Measurements from ENCODE around the gene ITPKA.

ITPKA gene

DNA sequence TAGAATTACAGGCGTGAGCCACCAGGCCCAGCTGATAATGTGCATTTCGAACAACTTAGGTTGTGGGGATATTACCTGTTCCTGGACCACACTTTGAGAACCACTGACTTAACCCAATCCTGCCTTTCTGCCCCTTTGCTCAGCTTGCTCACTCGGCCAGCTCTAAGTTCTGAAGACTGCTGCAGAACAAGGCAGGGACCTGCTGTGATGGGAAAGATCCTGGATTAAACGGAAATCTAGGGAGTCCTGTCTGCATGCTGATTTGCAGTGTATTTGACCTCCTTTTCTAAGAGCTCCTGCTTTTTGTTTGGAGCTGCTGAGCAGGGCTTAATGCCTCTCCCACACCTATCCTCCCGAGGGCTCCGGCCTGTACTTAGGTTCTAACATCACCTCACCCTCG is 17.1 kb downstream of the ITPKA start:
- DNase-seq, result no peak

DNA sequence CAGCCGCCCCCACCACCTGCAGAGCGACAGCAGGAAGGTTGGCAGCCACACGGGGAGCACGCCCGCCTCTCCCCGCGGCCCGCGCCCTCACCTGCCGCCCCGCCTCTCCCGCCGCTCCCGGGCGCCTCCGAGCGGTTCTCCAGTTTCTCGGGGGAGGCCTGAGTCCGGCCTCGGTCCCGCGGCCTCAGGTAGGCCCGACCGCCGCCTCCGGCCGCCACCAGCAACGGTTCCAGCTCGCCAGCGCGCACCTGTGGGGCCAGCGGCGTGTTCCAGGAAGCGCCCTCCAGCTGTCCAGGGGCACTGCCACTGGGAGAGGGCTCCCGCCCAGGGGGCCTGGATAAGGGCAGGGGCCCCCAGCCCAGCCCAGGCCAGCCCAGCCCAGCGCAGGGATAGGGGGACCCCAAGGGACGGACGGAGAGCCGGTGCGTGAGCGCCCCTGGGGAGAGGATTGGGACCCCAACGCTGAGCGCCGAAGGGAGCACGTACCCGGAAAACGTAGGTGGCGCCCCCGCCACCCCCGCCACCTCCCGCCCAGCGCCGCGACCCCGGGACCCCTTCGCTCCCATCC is 17.7 kb downstream of the ITPKA start:
- DNase-seq, result no peak

DNA sequence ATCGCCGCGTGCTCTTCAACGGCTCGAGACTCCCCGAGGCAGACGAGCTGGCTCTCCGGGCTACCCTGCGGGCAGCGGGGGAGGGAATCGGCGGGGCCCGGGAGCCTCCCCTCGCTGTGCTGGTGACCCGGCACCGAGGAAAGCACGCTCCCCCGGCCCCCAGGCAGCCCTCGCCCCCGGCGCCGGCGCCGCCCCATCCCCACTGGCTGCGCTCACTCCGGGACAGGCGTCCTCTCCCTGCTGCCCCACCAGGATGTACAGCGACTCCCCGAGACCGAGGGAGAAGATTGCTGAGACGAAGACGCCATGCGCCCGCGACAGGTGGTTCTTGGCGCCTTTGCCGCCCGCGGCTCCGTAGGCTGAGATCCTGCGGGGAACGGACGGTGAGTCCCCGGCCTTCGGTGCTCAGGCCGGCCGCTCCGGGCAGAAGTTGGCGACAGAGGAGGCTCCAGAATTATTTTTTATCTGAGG is 18.3 kb downstream of the ITPKA start:
- DNase-seq, result no peak

DNA sequence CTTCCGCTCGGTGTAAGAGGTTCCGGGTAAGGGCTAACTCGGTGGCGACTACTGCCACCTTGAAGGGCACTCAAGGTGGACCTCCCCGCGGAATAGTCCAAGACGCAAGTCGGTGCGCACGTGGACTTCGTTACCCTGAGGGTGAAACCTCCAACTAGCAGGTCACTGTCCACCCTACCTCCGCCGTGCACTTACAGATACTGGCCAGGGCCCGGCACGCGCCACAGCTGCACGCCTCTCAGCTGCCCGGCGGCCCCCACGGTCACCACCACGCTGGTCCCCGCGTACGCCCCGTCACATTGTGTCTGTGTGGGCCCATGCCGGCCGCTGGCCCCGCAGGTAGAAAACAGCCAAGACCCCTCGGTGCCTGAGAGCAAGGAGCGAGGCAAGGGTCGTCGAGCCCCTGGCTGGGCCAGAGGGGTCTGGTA is 18.9 kb downstream of the ITPKA start:
- DNase-seq, result no peak

DNA sequence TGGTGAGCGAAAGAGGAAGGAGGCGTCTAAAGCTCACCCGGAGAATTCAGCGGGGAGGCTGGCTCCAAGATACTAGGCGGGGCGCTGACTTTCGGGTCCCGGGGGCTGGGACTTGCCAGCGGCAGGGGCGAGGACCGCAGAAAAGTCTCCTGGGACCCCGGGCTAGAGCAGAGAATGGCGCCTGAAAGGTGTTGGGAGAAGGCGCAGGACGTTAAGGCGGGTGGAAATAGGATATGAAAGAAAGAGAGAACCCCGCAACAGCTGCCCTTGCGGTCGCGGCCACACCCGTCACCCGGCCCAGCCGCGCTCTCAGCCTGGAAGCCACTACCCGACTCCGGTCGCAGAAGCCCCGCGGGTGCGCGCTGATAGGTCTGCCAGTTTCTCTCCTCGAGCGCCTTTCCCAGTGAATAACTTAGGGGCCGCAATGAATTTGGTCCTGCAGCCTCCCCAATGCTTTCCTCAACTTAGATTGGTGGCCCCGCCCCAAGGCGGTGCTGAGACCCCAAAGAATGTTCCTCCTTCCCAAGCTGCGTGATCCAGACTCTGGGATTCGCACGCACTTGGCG is 19.3 kb downstream of the ITPKA start:
- no peak for DNase-seq

DNA sequence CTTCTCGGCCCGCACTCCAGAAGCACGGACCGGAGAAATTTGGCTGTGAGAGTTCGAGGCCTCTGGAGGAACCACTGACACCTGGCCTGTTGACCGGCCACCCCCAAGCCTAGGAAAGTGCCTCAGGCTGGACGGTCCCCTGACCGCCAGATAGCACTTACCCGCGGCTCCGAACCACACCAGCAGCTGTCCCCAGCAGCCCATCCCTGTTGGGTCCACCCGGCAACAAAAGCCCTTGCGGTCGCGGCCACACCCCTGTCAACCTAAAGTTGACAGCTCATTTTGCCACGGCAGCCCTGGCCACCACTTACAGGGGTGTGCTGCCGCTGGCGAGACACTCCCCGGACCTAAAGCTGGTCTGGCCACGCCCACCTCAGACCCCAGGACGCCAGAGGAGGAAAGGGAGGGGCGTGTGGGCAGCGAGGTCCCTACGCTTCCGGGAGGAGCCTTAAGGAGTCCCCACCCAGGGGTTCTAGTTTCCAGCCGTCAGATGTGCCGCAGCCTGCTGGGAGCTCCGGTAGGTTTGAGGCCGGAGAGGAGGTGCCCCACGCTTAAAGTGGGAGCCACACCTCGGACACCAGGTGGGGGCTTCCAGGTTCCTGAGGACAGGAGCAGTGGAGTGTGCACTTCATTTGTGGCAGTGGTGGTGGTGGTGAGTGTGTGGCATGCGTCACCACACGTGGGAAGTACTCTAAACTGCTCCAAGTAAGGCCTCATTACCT is 20.0 kb downstream of the ITPKA start, which contains the start of gene LTK:
Gene LTK (minus strand): TSS at position 322 of the 722 bp plus-strand sequence. CDS start 118 bp downstream, at position 204.
- DNase-seq, result no peak

DNA sequence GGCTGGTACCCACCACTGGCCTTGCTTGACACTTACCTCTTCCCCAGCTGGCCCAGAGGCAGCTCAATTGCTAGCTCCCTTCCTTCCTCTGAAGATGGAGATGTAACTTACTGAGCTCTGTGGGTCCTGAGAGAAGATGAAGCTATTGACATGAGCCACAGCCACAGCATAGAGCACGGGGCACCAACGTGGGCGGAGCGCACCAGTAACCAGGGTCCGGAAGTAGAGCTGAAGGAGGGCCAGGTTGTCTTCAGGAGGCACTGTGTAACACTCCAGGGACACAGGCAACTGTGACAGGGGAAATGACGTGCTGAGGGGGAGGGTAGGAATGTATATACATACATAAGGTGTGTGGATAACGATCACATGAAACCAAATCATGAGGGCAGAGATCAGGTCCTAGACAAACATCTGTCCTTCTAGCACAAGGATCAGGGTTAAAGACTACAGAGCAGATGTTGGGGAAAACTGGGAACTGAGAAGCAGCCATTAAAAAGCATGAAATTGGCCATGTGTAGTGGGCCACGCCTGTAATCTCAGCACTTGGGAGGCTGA is 24.3 kb downstream of the ITPKA start:
- no peak for DNase-seq

DNA sequence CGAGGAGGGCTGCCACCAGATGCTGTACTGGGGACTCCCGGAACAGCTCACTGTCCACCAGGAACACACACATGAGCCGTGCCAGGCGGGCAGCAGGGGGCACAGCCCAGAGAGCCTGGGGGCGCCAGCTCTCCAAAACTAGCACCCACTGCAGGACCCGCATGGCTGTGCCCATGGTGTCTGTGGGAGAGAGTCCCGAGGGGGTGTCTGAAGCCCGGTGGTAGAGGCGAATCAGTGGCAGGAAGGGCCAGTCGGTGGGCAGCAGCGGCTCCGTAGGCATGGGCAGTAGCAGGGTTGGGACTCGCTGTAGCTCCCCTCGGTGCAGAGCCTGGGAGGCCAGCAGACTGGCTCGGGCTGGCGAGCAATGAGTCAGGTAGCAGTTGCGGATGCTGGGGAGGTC is 27.0 kb downstream of the ITPKA start:
- DNase-seq, result no peak

DNA sequence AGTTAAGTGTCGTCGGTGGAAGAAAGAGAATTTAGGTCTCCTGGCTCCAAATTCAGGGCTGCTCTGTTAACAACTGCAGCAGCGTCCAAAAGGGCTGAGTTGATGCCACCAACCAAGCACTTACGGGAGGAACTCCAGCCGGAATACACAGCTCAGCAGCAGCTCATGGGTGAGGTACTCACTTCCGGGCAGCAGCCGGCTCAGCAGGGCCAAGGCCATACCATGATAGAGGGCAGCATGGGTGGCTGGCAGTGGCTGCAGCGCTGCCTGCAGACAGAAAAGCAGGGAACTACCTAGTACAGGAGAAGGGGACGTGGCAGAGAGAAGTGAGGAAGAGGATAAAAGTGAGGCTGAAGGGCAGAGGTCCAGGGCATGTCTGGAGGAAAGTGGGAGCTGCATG is 27.9 kb downstream of the ITPKA start:
- no peak for DNase-seq

DNA sequence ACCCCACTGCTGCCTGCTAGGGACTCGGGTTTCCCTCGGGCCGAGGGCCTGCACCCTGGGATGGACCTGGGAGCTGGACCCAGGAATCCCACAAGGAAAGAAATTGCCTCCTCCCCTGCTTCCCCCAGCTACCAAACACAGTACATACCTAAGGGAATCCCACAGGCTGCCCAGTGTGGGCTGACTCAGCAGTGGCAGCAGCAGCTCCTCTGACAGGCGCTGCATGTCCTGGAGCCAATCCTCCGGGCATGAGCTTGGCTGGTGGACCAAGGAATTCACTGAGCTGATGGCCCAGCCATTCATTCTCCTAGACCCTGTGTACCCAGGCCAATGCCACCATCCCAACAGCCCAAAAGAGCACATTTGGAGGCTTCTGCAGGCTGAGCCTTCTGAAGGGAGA is 29.4 kb downstream of the ITPKA start:
- no peak for DNase-seq

DNA sequence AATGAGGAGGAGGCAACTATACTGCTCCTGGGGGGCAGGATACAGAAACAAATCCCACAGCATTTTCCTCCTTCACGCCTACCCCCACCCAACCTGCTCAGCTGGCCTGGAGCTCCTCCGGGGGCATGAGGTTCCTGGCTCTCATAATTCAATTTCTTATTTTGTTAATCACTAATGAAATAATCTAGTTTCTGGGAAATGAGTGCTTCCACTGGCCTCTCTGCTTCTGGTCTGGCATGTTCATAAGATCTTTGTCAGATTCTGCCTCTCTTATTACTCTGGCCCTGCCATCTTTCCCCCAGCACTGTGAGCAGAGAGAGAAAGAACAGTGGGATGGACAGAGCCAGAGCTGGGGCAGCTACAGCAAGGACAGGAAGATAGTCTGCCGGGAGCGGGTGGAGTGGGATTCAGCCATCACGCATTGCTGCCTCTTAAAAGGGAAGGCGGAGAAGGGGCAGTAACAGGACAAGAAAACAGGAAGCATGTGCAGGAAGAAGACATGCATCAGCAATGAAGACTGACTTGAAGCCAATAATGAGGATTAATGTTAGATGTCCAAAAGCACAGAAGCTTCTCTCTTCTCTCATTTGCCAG is 36.8 kb downstream of the ITPKA start:
- no peak for DNase-seq

DNA sequence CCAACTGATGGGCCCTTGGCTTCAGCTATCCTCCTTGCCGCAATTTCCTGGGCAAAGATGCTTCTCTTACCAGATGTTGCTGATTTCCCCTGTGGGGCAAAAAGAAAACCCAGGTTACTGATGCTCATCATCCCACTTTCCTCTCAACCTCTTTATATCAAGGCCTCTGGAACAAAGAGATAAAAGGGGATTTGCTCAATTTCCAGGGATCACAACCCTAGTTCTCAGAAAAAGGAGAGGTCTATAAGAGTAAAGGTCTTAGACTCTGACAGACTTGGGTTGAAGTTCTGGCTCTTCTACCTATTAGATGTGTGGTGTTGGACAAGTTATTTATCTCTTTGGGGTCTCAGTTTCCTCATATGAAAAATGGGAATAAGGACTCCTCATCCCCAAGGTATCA is 41.9 kb downstream of the ITPKA start:
- no peak for DNase-seq

DNA sequence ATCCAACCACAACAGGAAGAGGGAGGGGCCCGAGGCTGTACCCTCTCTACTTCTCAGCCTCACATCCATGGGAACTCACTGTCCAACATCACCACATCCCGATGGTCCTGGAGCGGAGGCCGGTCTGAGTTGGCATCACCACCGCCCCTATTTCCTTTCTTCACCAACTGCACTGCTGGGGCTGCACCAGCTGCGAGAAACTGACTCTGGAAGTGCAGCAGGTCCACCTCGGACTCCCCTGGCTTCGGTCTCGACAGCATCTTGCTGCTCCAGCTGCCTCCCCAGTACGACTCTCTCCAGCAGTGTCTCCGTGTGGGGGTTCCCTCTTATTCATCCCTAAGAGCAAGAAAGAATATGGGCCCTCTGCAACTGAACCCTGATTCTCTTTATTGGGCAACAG is 43.2 kb downstream of the ITPKA start:
- no peak for DNase-seq

DNA sequence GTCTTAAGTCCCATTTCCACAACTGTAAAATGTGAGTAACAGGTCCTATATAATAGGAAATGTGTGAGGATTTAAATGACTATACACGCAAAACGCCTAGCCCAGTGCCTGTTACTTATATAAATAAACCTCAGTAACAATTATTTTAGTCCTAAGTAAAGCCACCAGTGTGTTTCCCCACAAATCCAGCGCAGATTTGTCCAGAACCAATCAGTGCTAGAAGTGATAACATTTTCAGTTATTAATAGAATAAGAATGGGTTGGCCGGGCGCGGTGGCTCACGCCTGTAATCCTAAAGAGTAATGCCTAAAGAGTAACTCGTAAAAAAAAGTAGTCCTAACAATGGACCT is 49.8 kb downstream of the ITPKA start:
- DNase-seq, result no peak

DNA sequence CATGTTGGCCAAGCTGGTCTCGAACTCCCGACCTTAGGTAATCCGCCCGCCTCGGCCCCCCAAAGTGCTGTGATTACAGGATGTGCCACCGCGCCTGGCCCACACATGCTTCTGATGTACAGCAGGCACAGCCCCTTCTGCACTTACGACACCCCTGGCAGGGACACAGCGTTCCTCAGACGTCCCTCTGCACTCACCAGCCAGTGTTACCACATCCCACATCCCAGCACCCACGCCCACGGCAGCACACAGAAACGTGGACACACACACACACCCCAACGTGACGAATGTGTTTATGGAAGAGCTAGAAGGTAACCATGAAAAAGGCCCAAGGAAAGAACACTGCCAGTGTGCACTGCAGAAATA is 51.0 kb downstream of the ITPKA start:
- DNase-seq, result peak in 8 of 56 donors; percentile 4 to 34 (median 16)

DNA sequence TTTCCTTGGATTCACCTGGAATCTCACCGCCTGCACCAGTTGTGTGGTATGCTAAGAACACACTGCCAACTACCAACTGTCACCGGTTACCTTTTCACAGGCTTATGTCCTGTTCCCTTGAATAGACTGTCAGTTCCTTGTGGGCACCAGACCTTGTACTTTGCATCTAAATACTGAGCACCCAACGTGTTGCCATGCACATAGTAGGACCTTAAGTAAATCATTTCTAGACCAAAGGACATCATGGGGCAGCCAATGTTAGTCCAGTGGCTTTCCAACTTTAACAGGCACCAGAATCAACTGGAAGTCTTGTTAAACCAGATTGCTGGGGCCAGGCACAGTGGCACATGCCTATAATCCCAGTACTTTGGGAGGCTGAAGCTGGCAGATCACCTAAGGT is 51.5 kb downstream of the ITPKA start:
- DNase-seq, result no peak

DNA sequence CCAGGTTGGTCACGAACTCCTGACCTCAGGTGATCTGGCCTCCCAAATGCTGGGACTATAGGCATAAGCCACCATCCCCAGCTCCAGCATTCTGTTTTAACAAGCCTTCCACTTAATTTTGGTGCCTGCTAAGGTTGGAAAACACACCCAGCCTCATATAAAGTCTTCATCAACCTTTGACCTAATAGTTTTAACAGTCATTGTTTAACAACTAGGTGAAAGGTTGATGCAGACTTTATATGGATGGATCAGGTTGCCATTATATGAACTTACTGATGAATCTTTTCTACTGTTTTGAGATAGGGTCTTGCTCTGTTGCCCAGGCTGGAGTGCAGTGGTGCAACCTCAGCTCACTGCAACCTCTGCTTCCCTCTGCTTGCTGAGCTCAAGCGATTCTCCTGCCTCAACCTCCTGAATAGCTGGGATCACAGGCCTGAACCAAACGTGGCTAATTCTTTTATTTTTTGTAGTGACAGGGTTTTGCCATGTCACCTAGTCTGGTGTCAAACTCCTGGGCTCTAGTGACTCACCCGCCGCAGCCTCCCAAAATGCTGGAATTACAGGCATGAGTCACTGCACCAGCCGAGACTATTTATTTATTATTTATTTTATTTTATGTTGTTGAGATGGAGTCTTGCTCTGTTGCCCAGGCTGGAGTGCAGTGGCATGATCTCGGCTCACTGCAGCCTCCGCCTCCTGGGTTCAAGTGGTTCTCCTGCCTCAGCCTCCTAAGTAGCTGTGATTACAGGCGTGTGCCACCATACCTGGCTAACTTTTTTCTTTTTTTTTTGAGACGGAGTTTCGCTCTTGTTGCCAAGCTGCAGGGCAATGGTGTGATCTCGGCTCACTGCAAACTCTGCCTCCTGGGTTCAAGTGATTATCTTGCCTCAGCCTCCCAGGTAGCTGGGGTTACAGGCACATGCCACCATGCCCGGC is 53.4 kb downstream of the ITPKA start:
- DNase-seq, result no peak

DNA sequence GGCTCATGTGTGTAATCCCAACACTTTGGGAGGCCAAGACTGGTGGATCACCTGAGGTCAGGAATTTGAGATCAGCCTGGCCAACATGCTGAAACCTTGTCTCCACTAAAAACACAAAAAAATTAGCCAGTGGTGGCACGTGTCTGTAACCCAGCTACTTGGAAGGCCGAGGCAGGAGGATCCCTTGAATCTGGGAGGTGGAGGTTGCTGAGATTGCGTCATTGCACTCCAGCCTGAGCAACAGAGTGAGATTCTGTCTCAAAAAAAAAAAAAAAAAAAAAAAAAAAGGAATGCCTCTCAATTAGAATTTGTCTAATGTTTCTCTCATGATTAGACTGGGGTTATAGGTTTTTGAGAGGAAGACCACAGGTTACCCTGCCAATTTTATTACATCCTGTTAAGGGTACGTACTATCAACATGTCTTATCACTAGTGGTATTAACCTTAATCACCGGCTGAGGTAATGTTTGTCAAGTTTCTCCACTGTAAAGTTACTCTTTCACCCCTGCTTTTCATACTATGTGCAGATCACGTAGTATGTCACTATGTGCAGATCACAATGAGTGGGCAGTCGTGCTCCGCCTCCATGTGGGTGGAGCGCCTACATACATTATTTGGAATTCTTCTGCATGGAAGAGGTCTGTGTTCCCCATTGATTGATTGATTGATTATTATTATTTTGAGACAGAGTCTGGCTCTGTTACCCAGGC is 56.5 kb downstream of the ITPKA start:
- DNase-seq, result no peak

All from amygdala (tissue), 56 donors.